Esophagus squamous epithelium (tissue), 5 donors: ENCODE measurements around the gene ACKR1. TPM values are rescaled to one million over a fixed set of nuclear protein-coding genes. Genes with fewer than 3 reads are reported as not detected.
A peak's percentile ranks its signal among the peaks of the same experiment; 100 is the strongest.

Source experiments
- DNase-seq: peaks from one replicate; lab custom pipeline; 2025; lab: John Stamatoyannopoulos, UW
- H3K27ac ChIP-seq, 4 donors: fragments of 200-600 bp; sonication (generic); one replicate each; pipeline ENCODE4 v1.5.1; 2016 to 2019; ENCODE audit warnings: mild to moderate bottlenecking in 1 of 4
- H3K27me3 ChIP-seq, 4 donors: fragments of 200-600 bp; sonication (generic); 1 replicate in 3 of 4; 2 replicates in 1 of 4; pipeline versions ENCODE4 v1.5.1 to v1.6.0; 2017 to 2021; ENCODE audit warnings: antibody characterized with exemption in 1 of 4
- H3K36me3 ChIP-seq, 3 donors: fragments of 200-600 bp; sonication (generic); one replicate each; pipeline ENCODE4 v1.5.1; 2016 to 2019
- H3K4me1 ChIP-seq, 3 donors: fragments of 200-600 bp; sonication (generic); one replicate each; pipeline ENCODE4 v1.5.1; 2017 to 2019
- H3K4me3 ChIP-seq, 4 donors: fragments of 200-600 bp; sonication (generic); 1 replicate in 3 of 4; 2 replicates in 1 of 4; pipeline ENCODE4 v1.5.1; 2016 to 2019; ENCODE audit warnings: mild to moderate bottlenecking in 2 of 4, moderate library complexity in 1 of 4
- H3K9me3 ChIP-seq, 3 donors: fragments of 200-600 bp; sonication (generic); one replicate each; pipeline ENCODE4 v1.5.1; 2016 to 2019
- CTCF ChIP-seq, 6 experiments: fragments of 450-650 bp in 4 of 6; fragments of 200-600 bp in 2 of 6; sonication (generic) in 2 of 6; IDR thresholded peaks; one replicate each; pipeline ENCODE4 v1.5.1; 2016 to 2019; ENCODE audit warnings: antibody characterized with exemption in 6 of 6, mild to moderate bottlenecking in 4 of 6, moderate library complexity in 4 of 6
- POLR2A ChIP-seq, 4 donors: fragments of 450-650 bp; IDR thresholded peaks; one replicate each; pipeline ENCODE4 v1.6.1; 2017; ENCODE audit warnings: antibody characterized with exemption in 4 of 4, mild to moderate bottlenecking in 4 of 4, moderate library complexity in 3 of 4
- WGBS, 2 donors: methylation state at CpG; one replicate each; pipeline ENCODE4 v1.1.5; 2018; 5-methylcytosine and 5-hydroxymethylcytosine counted together
- intact Hi-C: fragments of 100-400 bp; cut with DNase I; formaldehyde crosslinking; loops from one replicate; pipeline ENCODE4 v1.15.0; 2022
- total RNA-seq, 4 donors: library from RNA; depleted of rRNA; stranded (reverse); fragments of >200 nt; gene quantifications; one replicate each; pipeline ENCODE4 v1.1.0, GENCODE V29; 2016
- donor health status: DM: yes; HTN: yes; CAD: no.

ACKR1 gene
- total RNA-seq, 4 donors from 2014 or later = 2.2 to 67.9 (median 33.7) TPM

- 0 to 3% methylated on average over 9 to 12 of the region's 17 CpGs for WGBS, 2 donors
- peak overlapping the region in 2 of 4 donors; percentile 27 to 51 for H3K27ac ChIP-seq
- TF ChIP-seq POLR2A (IDR thresholded peaks at IDR 0.05) = no peak
- no peak for TF ChIP-seq CTCF (IDR thresholded peaks at IDR 0.05)
- H3K4me3 ChIP-seq = peak overlapping the region in 3 of 4 donors; percentile 30 to 62 (median 41)
- intact Hi-C loops = no loop called here
- H3K36me3 ChIP-seq = no peaks in the 10 kb centered on the region
- peaks cover 10 to 85% (median 18%) of the 10 kb centered on the region in 4 donors for H3K27me3 ChIP-seq
- H3K9me3 ChIP-seq = no peaks in the 10 kb centered on the region
- H3K4me1 ChIP-seq = peaks cover 8 to 28% (median 10%) of the 10 kb centered on the region in 3 donors
- DNase-seq = no peak
Measured at GRCh38 chr1:159172614-159173291, 31.9 kb upstream of the ACKR1 start.

- intact Hi-C loops = no loop called here
- TF ChIP-seq POLR2A (IDR thresholded peaks at IDR 0.05) = no peak
- TF ChIP-seq CTCF (IDR thresholded peaks at IDR 0.05) = no peak
- no peak for DNase-seq
- Histone ChIP-seq H3K36me3 (no peaks in the 10 kb centered on the region), H3K4me3 (peak overlapping the region in 2 of 4 donors; percentile 41 to 62), H3K4me1 (peaks cover 8 to 28% (median 10%) of the 10 kb centered on the region in 3 donors), H3K9me3 (no peaks in the 10 kb centered on the region), H3K27me3 (peaks cover 9 to 79% (median 16%) of the 10 kb centered on the region in 4 donors), H3K27ac (no peak overlapping the region)
- 31 to 44% methylated on average over 3 to 7 of the region's 7 CpGs for WGBS, 2 donors
Measured at GRCh38 chr1:159173320-159173719, 31.4 kb upstream of the ACKR1 start.

GRCh38 chr1:159175571-159175970 lies 29.1 kb upstream of the ACKR1 start:
- TF ChIP-seq POLR2A (IDR thresholded peaks at IDR 0.05) (no peak), CTCF (IDR thresholded peaks at IDR 0.05) (no peak)
- no peak overlapping the region for H3K4me3 ChIP-seq
- peaks cover 9 to 67% (median 16%) of the 10 kb centered on the region in 4 donors for H3K27me3 ChIP-seq
- no peaks in the 10 kb centered on the region for H3K36me3 ChIP-seq
- intact Hi-C loops = no loop called here
- H3K4me1 ChIP-seq = peaks cover 8 to 28% (median 10%) of the 10 kb centered on the region in 3 donors
- no peak overlapping the region for H3K27ac ChIP-seq
- no peak for DNase-seq
- WGBS, 2 donors = 33 to 39% methylated on average over 2 of the region's 2 CpGs
- H3K9me3 ChIP-seq = no peaks in the 10 kb centered on the region

- 12 to 25% methylated on average over 2 to 3 of the region's 3 CpGs for WGBS, 2 donors
- Histone ChIP-seq H3K27ac (no peak overlapping the region), H3K4me1 (peaks cover 0 to 12% (median 0%) of the 10 kb centered on the region in 3 donors), H3K36me3 (no peaks in the 10 kb centered on the region), H3K27me3 (peaks cover 5 to 67% (median 5%) of the 10 kb centered on the region in 4 donors), H3K4me3 (no peak overlapping the region), H3K9me3 (no peaks in the 10 kb centered on the region)
- intact Hi-C loops = no loop called here
- TF ChIP-seq POLR2A (IDR thresholded peaks at IDR 0.05) (no peak), CTCF (IDR thresholded peaks at IDR 0.05) (no peak)
- no peak for DNase-seq
Measured at GRCh38 chr1:159177272-159177907, 27.3 kb upstream of the ACKR1 start.

GRCh38 chr1:159179906-159180305 lies 24.8 kb upstream of the ACKR1 start:
- no peak for DNase-seq
- Histone ChIP-seq H3K4me3 (no peak overlapping the region), H3K36me3 (no peaks in the 10 kb centered on the region), H3K9me3 (no peaks in the 10 kb centered on the region), H3K4me1 (no peaks in the 10 kb centered on the region), H3K27me3 (peaks cover 0 to 51% (median 0%) of the 10 kb centered on the region in 4 donors), H3K27ac (no peak overlapping the region)
- intact Hi-C loops = no loop called here
- TF ChIP-seq POLR2A (IDR thresholded peaks at IDR 0.05) (no peak), CTCF (IDR thresholded peaks at IDR 0.05) (no peak)
